HepG2 (cell line): ENCODE data around the gene PET100. TPM values are rescaled to one million over a fixed set of nuclear protein-coding genes. Genes with fewer than 3 reads are reported as not detected.

Experiments
- EHMT2 ChIP-seq: fragments of 200-600 bp; sonication (generic); IDR thresholded peaks from 2 replicates; pipeline ENCODE4 v1.7.0; 2017; ENCODE audit warnings: antibody characterized with exemption, low read depth, low read length, borderline replicate concordance
- ELF3 ChIP-seq: IDR thresholded peaks from 2 replicates; pipeline ENCODE4 v1.6.1; 2016; ENCODE audit warnings: missing genetic modification reagents, missing compliant biosample characterization
- ESRRA ChIP-seq: sonication (generic); formaldehyde crosslinking; IDR thresholded peaks from 2 replicates; pipeline ENCODE4 v1.5.1; 2020; ENCODE audit warnings: mild to moderate bottlenecking, low read depth, missing genetic modification reagents
- FIP1L1 ChIP-seq: fragments of 200-400 bp; formaldehyde crosslinking; IDR thresholded peaks from 2 replicates; pipeline ENCODE4 v1.6.1; 2018; ENCODE audit warnings: low read depth, mild to moderate bottlenecking, low read length, moderate library complexity, borderline replicate concordance; ENCODE audit not compliant: insufficient read depth
- FOXC1 ChIP-seq: sonication (generic); formaldehyde crosslinking; IDR thresholded peaks from 2 replicates; pipeline ENCODE4 v1.8.0; 2022; ENCODE audit warnings: mild to moderate bottlenecking, missing genetic modification reagents, borderline replicate concordance
- GFI1 ChIP-seq: sonication (generic); formaldehyde crosslinking; IDR thresholded peaks from 2 replicates; pipeline ENCODE4 v1.5.0; 2020; ENCODE audit warnings: missing genetic modification reagents, mild to moderate bottlenecking, borderline replicate concordance
- GTF3A ChIP-seq: sonication (generic); formaldehyde crosslinking; conservative IDR thresholded peaks from 2 replicates; pipeline ENCODE4 v1.4.0; 2020; ENCODE audit warnings: mild to moderate bottlenecking, missing genetic modification reagents
- HNF4A ChIP-seq: sonication (generic); formaldehyde crosslinking; IDR thresholded peaks from 2 replicates; pipeline ENCODE4 v1.4.0; 2020; ENCODE audit warnings: missing genetic modification reagents
- KMT2B ChIP-seq: IDR thresholded peaks from 2 replicates; pipeline ENCODE4 v1.6.1; 2016; ENCODE audit warnings: missing genetic modification reagents, missing compliant biosample characterization
- PAWR ChIP-seq: sonication (generic); formaldehyde crosslinking; IDR thresholded peaks from 2 replicates; pipeline ENCODE4 v1.4.0; 2020; ENCODE audit warnings: missing genetic modification reagents, mild to moderate bottlenecking, borderline replicate concordance
- POLR2AphosphoS2 ChIP-seq: IDR thresholded peaks from 2 replicates; pipeline ENCODE4 v1.6.1; 2011; ENCODE audit warnings: low read depth, low read length, improper control_type of control experiment
- PTBP1 ChIP-seq: fragments of 200-400 bp; formaldehyde crosslinking; IDR thresholded peaks from 2 replicates; pipeline ENCODE4 v1.6.1; 2018; ENCODE audit warnings: low read length, low read depth; ENCODE audit not compliant: poor library complexity, severe bottlenecking
- RBFOX2 ChIP-seq: fragments of 200-400 bp; formaldehyde crosslinking; IDR thresholded peaks from 2 replicates; pipeline ENCODE4 v1.6.1; 2017; ENCODE audit warnings: low read depth, mild to moderate bottlenecking, low read length
- RFX5 ChIP-seq: IDR thresholded peaks from 2 replicates; pipeline ENCODE4 v1.6.1; 2011; ENCODE audit warnings: low read depth, low read length, improper control_type of control experiment
- SKIL ChIP-seq: sonication (generic); formaldehyde crosslinking; IDR thresholded peaks from 2 replicates; pipeline ENCODE4 v1.8.0; 2022; ENCODE audit warnings: missing genetic modification reagents, mild to moderate bottlenecking, moderate library complexity, borderline replicate concordance
- SMARCC2 ChIP-seq: fragments of 450-650 bp; IDR thresholded peaks from 2 replicates; pipeline ENCODE4 v1.6.1; 2017; ENCODE audit warnings: antibody characterized with exemption, mild to moderate bottlenecking
- SP2 ChIP-seq: sonication (generic); formaldehyde crosslinking; IDR thresholded peaks from 2 replicates; pipeline ENCODE4 v1.5.1; 2020; ENCODE audit warnings: mild to moderate bottlenecking, missing genetic modification reagents
- XRCC5 ChIP-seq: fragments of 200-400 bp; formaldehyde crosslinking; optimal IDR thresholded peaks from 2 replicates; pipeline ENCODE3; 2017; ENCODE audit warnings: mild to moderate bottlenecking, low read length
- ZBTB26 ChIP-seq: IDR thresholded peaks from 2 replicates; pipeline ENCODE4 v1.6.1; 2016; ENCODE audit warnings: missing compliant biosample characterization, missing genetic modification reagents, borderline replicate concordance
- ZIK1 ChIP-seq: sonication (generic); formaldehyde crosslinking; IDR thresholded peaks from 2 replicates; pipeline ENCODE4 v1.5.0; 2020; ENCODE audit warnings: mild to moderate bottlenecking, low read depth, missing genetic modification reagents, borderline replicate concordance
- ZMYM2 ChIP-seq: sonication (generic); formaldehyde crosslinking; IDR thresholded peaks from 2 replicates; pipeline ENCODE4 v1.8.0; 2022; ENCODE audit warnings: mild to moderate bottlenecking, missing genetic modification reagents
- ZNF230 ChIP-seq: sonication (generic); formaldehyde crosslinking; IDR thresholded peaks from 2 replicates; pipeline ENCODE4 v1.4.0; 2020; ENCODE audit warnings: mild to moderate bottlenecking, missing genetic modification reagents
- ZNF256 ChIP-seq: sonication (generic); formaldehyde crosslinking; conservative IDR thresholded peaks from 2 replicates; pipeline ENCODE4 v1.4.0; 2020; ENCODE audit warnings: missing genetic modification reagents
- ZNF629 ChIP-seq: sonication (generic); formaldehyde crosslinking; conservative IDR thresholded peaks from 2 replicates; pipeline ENCODE4 v1.5.0; 2020; ENCODE audit warnings: missing genetic modification reagents
- ZNF768 ChIP-seq: sonication (generic); formaldehyde crosslinking; IDR thresholded peaks from 2 replicates; pipeline ENCODE4 v1.4.0; 2020; ENCODE audit warnings: missing genetic modification reagents
- ZSCAN12 ChIP-seq: sonication (generic); formaldehyde crosslinking; IDR thresholded peaks from 2 replicates; pipeline ENCODE4 v1.9.0; 2021; ENCODE audit warnings: mild to moderate bottlenecking, missing genetic modification reagents
- ZSCAN5A ChIP-seq: sonication (generic); formaldehyde crosslinking; IDR thresholded peaks from 2 replicates; pipeline ENCODE4 v1.8.0; 2022; ENCODE audit warnings: mild to moderate bottlenecking, missing genetic modification reagents, borderline replicate concordance
- polyA plus RNA-seq, 8 experiments: library from polyadenylated mRNA; depleted of rRNA in 3 of 8; stranded (reverse) in 7 of 8; unstranded in 1 of 8; fragments of >200 nt; fragmentation: Illumina TruSeq in 4 of 8; extraction: Trizol in 4 of 8; gene quantifications; 2 replicates each; pipeline versions ENCODE4 v1.2.1 to v1.2.3, GENCODE V29; 2011 to 2016; ENCODE audit warnings: low read depth in 4 of 8, missing spikeins in 1 of 8, mixed read lengths in 1 of 8; ENCODE audit not compliant: insufficient read depth in 1 of 8
- total RNA-seq, 5 experiments: library from RNA; depleted of rRNA; stranded (reverse); fragments of >200 nt; fragmentation: Illumina TruSeq; extraction: Trizol; gene quantifications; 2 replicates each; pipeline ENCODE4 v1.2.3, GENCODE V29; 2016; ENCODE audit warnings: low read depth in 1 of 5

The PET100 gene
- total and polyA plus RNA-seq, 2 of the 13 experiments (the other 11 are each of a cell fraction or from before 2014, with no cell fraction given), result 22.3 to 66.5 TPM

GRCh38 chr19:7629347-7630054 lies at the start of gene PET100, which contains the start of gene XAB2 (continued):
- no peak for TF ChIP-seq XRCC5
- TF ChIP-seq FIP1L1, result no peak
- 0 out of 2 replicates have a peak, but pooled peaks have one; percentile 19 for TF ChIP-seq FOXC1
- no peak; the same call in 1 of the 2 replicates for TF ChIP-seq RFX5
- peak; percentile 45; the same call in 1 of the 2 replicates for TF ChIP-seq KMT2B (CRISPR knock-in tag)
- no peak for TF ChIP-seq ZNF230
- TF ChIP-seq PTBP1, result no peak
- peak; percentile 67 for TF ChIP-seq RBFOX2
- no peak for TF ChIP-seq POLR2AphosphoS2
- no peak for TF ChIP-seq SKIL
- TF ChIP-seq SP2 (CRISPR knock-in tag), result peak; percentile 98
- TF ChIP-seq ESRRA (CRISPR knock-in tag), result no peak
- TF ChIP-seq ZNF629, result no peak
- no peak for TF ChIP-seq EHMT2
- TF ChIP-seq ZMYM2 (CRISPR knock-in tag), result 0 out of 2 replicates have a peak, but pooled peaks have one; percentile 26
- TF ChIP-seq GFI1 (CRISPR knock-in tag), result no peak
- TF ChIP-seq HNF4A (CRISPR knock-in tag), result 0 out of 2 replicates have a peak, but pooled peaks have one; percentile 16
- no peak for TF ChIP-seq ELF3
- TF ChIP-seq GTF3A (CRISPR knock-in tag), result no peak
- TF ChIP-seq SMARCC2, result no peak
- TF ChIP-seq ZNF768 (CRISPR knock-in tag), result peak; percentile 30; the same call in 1 of the 2 replicates
- no peak for TF ChIP-seq PAWR (CRISPR knock-in tag)
- TF ChIP-seq ZSCAN12, result peak; percentile 68; the same call in 1 of the 2 replicates
- peak; percentile 39; the same call in 1 of the 2 replicates for TF ChIP-seq ZBTB26 (CRISPR knock-in tag)
- TF ChIP-seq ZIK1, result no peak
- no peak for TF ChIP-seq ZNF256
- 0 out of 2 replicates have a peak, but pooled peaks have one; percentile 33 for TF ChIP-seq ZSCAN5A (CRISPR knock-in tag)
